Left renal pelvis (tissue), 4 donors: ENCODE measurements around the gene RIMS4. TPM values are rescaled to one million over a fixed set of nuclear protein-coding genes. Genes with fewer than 3 reads are reported as not detected.

Experiments used
- DNase-seq, 4 donors: peaks; one replicate each; pipeline ENCODE4 v3.0.0-alpha.2; 2013; ENCODE audit warnings: low read depth in 4 of 4, low spot score in 3 of 4
- polyA plus RNA-seq, 4 donors: library from polyadenylated mRNA; unstranded; fragments of 120-200 nt; gene quantifications; one replicate each; pipeline ENCODE4 v1.2.1, GENCODE V29; 2013; ENCODE audit not compliant: insufficient read length in 4 of 4

The RIMS4 gene
- polyA plus RNA-seq, 4 donors = 0.73 to 1.8 (median 0.99) TPM

DNA sequence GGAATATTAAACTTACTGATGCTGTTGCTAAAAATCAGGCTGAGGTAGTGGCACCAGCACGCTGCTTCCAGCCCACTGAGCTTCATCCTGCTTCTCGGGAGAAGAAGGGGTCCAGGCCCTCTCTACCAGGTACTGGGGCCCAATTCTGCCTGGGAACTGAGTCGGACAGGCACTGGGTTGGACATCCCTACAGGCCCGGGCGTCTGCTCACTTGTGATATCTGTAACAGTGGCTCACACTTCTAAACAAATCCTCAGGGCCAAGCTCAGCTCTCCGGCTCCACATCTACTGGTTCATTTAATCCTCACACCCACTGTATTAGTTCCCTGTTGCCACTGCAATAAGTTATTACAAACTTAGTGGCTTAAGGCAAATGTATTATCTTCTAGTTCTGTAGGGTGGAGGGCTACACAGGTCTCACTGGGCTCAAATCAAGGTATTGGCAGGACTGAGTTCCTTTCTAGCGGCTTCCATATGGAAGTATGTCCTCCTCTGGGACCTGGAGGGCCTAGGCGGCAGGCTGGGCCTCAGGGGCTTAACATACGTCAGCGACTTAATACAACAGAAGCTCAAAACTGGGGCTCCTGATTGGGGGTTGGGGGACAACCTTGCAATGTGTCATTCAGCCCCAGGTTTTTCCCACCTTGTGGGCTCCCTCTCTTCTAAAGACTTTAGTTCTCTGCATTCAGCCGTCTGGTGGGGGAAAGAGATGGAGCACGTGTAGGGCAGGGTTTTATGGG lies 66.3 kb downstream of the RIMS4 start:
- no peak for DNase-seq

GRCh38 chr20:44743080-44743701 lies 67.2 kb downstream of the RIMS4 start:
- no peak for DNase-seq

GRCh38 chr20:44742304-44743079 lies 67.9 kb downstream of the RIMS4 start:
- no peak for DNase-seq

- DNase-seq = no peak
Measured at GRCh38 chr20:44739942-44740341, 70.4 kb downstream of the RIMS4 start.

DNA sequence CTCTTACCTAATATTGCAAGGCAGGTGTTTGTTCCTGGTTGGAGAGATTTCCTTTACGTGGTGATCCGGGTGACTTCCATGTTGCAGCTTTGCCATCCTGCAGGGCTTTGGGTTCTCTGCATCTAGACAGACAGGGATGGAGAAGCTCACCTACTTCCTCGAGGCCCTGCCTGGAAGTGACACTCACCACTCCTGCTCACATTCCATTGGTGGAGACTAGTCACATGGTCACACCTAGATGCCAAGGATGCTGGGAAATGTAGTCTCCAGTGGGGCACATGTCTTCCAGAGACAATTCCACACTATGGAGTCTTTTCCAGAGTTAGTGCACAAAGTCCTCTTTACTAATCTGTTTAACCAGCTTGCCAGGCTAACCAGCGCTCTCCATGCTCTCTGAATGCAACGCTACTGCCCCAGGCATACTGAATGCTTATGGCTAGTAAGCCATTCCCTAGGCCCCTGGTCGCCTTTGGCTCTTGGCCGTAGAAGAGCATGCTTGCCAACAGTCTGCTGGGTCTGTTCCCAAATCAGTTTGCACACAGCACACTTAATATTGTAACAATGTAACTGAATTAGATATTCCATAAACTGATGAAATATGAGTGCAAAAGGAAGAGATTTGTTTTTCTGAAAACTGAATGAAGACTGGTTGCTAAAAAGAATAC lies 71.4 kb downstream of the RIMS4 start:
- DNase-seq = no peak

DNA sequence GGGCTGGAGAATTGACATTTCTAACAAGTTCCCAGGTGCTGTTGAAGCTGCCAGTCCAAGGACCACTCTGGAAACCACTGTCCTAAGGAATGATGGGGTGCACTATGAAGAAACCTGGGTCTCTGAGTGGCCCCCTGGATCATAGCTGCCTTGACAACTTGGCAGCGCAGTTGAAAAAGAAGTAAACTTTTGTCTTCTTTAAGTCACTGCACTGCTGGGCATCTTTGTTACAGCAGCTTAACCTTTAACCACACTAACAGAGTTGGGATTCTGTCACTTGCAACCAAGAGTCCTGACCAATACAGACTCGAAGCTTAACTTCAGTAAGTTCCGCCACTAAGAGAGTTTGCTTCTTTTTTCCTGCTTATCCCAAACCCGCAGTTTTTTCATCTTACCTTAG lies 73.2 kb downstream of the RIMS4 start:
- DNase-seq = no peak

GRCh38 chr20:44736170-44737021 lies 74.0 kb downstream of the RIMS4 start:
- no peak for DNase-seq

DNA sequence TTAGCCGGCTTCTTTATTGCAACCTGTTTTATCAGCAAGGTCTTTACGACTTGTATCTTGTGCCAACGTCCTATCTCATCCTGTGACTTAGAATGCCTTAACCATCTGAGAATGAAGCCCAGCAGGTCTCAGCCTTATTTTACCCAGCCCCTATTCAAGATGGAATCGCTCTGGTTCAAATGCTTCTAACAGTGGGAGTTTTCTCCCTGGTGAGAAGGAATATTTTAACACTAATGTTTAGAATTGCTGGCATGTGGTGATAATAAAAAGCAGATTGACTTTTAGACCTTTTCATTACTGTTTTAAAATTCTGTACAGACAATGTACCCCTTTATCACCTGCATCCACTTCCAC lies 74.6 kb downstream of the RIMS4 start:
- DNase-seq = no peak

DNA sequence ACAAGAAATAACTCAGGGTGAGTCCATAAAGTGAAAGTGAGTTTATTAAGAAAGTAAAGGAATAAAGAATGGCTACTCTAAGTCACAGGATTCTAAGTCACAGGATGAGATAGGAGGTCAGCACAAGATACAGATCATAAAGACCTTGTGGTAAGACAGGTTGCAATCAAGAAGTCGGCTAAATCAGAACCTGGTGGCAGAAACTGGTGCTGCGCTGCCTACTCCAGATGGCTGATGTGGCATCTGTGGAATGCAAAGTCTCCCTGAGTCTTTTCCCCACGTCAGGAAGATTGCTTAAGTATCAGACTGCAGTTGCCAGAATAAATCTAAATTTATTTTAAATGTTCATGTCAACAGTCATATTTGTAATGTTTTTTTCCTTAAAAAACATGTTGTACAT lies 75.4 kb downstream of the RIMS4 start:
- no peak for DNase-seq

- no peak for DNase-seq
Measured at GRCh38 chr20:44733341-44734069, 76.8 kb downstream of the RIMS4 start.

GRCh38 chr20:44732327-44732726 lies 78.0 kb downstream of the RIMS4 start:
- DNase-seq = no peak

DNA sequence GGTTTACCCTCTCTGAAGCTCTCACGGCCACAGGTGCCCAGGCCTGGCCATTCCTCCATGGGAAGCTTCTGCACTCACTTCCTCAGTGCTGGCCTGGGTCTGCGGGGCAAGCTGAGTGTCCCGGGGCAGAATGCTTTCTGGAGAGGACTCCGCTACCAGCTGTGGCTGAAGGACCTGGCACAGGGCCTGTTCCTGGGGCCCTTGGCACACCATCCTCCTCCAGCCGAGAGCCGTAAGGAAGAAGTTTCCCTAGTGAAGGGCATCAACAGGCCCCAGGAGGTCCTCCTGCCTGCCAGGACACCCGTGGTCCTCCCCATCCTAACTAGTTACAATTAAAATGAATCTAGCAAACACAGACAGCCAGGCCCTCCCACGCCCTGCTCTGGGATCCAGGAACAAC lies 78.7 kb downstream of the RIMS4 start:
- DNase-seq = no peak

DNA sequence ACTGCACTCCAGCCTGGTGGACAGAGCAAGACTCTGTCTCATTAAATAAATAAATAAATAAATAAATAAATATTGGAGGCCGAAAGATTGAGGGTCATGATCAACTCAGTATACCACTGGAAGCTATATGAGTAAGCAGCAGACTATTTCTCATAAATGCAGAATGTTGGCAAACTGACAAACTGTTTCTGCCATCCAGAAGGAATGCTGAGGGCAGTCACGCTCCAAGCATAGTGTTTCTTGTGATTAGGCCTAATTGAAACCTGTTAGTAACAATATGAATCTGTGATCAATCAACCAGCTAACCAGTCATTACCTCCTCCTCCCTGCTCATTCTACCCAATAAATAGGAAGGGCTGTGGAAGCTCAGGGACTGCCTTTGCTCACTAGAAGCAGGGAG lies 79.9 kb downstream of the RIMS4 start:
- DNase-seq = no peak

GRCh38 chr20:44728801-44729443 lies 81.4 kb downstream of the RIMS4 start:
- DNase-seq = no peak

GRCh38 chr20:44727651-44728050 lies 82.7 kb downstream of the RIMS4 start:
- DNase-seq = no peak

GRCh38 chr20:44727039-44727438 lies 83.3 kb downstream of the RIMS4 start:
- DNase-seq = no peak

DNA sequence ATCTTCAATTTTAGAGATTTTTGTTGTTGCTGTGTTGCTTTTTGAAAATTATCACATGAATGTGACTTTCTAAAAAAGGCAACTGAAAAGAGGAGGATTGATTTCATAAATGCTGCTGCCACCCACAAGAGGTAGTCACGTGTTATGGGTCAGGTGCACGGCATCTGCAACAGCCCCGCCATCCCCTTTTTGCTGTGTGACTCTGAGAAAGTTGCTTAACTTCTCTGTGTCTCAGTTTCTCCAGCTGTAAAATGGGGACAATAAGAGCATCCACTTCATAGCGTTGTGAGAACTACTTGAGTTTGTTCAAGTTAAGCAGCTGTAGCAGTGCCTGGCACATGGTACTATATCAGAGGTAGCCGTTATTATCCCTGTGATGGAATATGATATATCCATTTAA lies 84.5 kb downstream of the RIMS4 start:
- no peak for DNase-seq

- no peak for DNase-seq
Measured at GRCh38 chr20:44724423-44725091, 85.8 kb downstream of the RIMS4 start.
